ENCODE results near the gene CFAP54. TPM values are rescaled to one million over a fixed set of nuclear protein-coding genes. Genes with fewer than 3 reads are reported as not detected.
"Not testable (repeated sequence)": the region's sequence is repeated elsewhere in the genome, so short reads cannot be mapped to it uniquely, and the experiment has no call there.

CFAP54 gene
- total and polyA plus RNA-seq, 2 donors = 0.41 to 6.8 TPM

- H3K36me3 ChIP-seq (ENCODE audit: insufficient read depth) = no peaks in the 10 kb centered on the region
- H3K4me1 ChIP-seq (ENCODE audit: insufficient read depth) = no peaks in the 10 kb centered on the region
- no peak for DNase-seq (ENCODE audit: extremely low spot score)
- H3K27ac ChIP-seq (ENCODE audit: low read depth) = no peak overlapping the region
- no peak overlapping the region for H3K4me3 ChIP-seq (ENCODE audit: low read depth, low read length)
Measured at GRCh38 chr12:96493106-96493505, 3.7 kb downstream of the CFAP54 start.

GRCh38 chr12:96494154-96494553, 4.8 kb downstream of the CFAP54 start:
- H3K27ac ChIP-seq (ENCODE audit: low read depth); H3K4me3 ChIP-seq (ENCODE audit: low read depth, low read length); H3K36me3 ChIP-seq (ENCODE audit: insufficient read depth); DNase-seq (ENCODE audit: extremely low spot score); H3K4me1 ChIP-seq (ENCODE audit: insufficient read depth): not testable (repeated sequence)
- WGBS = 98% methylated on average over 6 of the region's 6 CpGs

GRCh38 chr12:96495155-96495554, 5.8 kb downstream of the CFAP54 start:
- Histone ChIP-seq H3K36me3 (ENCODE audit: insufficient read depth) (no peaks in the 10 kb centered on the region), H3K4me3 (ENCODE audit: low read depth, low read length) (no peak overlapping the region), H3K4me1 (ENCODE audit: insufficient read depth) (no peaks in the 10 kb centered on the region), H3K27ac (ENCODE audit: low read depth) (no peak overlapping the region)
- no peak for DNase-seq (ENCODE audit: extremely low spot score)
- 82% methylated on average over 11 of the region's 11 CpGs for WGBS

- Histone ChIP-seq H3K36me3 (ENCODE audit: insufficient read depth) (no peaks in the 10 kb centered on the region), H3K4me3 (ENCODE audit: low read depth, low read length) (no peak overlapping the region), H3K27ac (ENCODE audit: low read depth) (no peak overlapping the region), H3K4me1 (ENCODE audit: insufficient read depth) (no peaks in the 10 kb centered on the region)
- WGBS = 81% methylated on average over 2 of the region's 2 CpGs
- DNase-seq (ENCODE audit: extremely low spot score) = no peak
Measured at GRCh38 chr12:96495841-96496545, 6.6 kb downstream of the CFAP54 start.

GRCh38 chr12:96496944-96497343, 7.6 kb downstream of the CFAP54 start:
- H3K27ac ChIP-seq (ENCODE audit: low read depth) = no peak overlapping the region
- WGBS = 90% methylated on average over 1 of the region's 1 CpG
- no peak overlapping the region for H3K4me3 ChIP-seq (ENCODE audit: low read depth, low read length)
- no peaks in the 10 kb centered on the region for H3K4me1 ChIP-seq (ENCODE audit: insufficient read depth)
- DNase-seq (ENCODE audit: extremely low spot score) = no peak
- no peaks in the 10 kb centered on the region for H3K36me3 ChIP-seq (ENCODE audit: insufficient read depth)

GRCh38 chr12:96497855-96498254, 8.5 kb downstream of the CFAP54 start:
- Histone ChIP-seq H3K27ac (ENCODE audit: low read depth) (no peak overlapping the region), H3K4me3 (ENCODE audit: low read depth, low read length) (no peak overlapping the region), H3K36me3 (ENCODE audit: insufficient read depth) (no peaks in the 10 kb centered on the region), H3K4me1 (ENCODE audit: insufficient read depth) (no peaks in the 10 kb centered on the region)
- WGBS = 84% methylated on average over 2 of the region's 2 CpGs
- no peak for DNase-seq (ENCODE audit: extremely low spot score)

GRCh38 chr12:96500693-96501092, 11.3 kb downstream of the CFAP54 start:
- no peak for DNase-seq (ENCODE audit: extremely low spot score)
- Histone ChIP-seq H3K4me1 (ENCODE audit: insufficient read depth) (no peaks in the 10 kb centered on the region), H3K27ac (ENCODE audit: low read depth) (no peak overlapping the region), H3K36me3 (ENCODE audit: insufficient read depth) (no peaks in the 10 kb centered on the region), H3K4me3 (ENCODE audit: low read depth, low read length) (no peak overlapping the region)
- WGBS = 22% methylated on average over 3 of the region's 3 CpGs

- Histone ChIP-seq H3K36me3 (ENCODE audit: insufficient read depth) (no peaks in the 10 kb centered on the region), H3K4me1 (ENCODE audit: insufficient read depth) (no peaks in the 10 kb centered on the region), H3K4me3 (ENCODE audit: low read depth, low read length) (no peak overlapping the region), H3K27ac (ENCODE audit: low read depth) (no peak overlapping the region)
- 52% methylated on average over 5 of the region's 5 CpGs for WGBS
- DNase-seq (ENCODE audit: extremely low spot score) = no peak
Measured at GRCh38 chr12:96501133-96501761, 11.9 kb downstream of the CFAP54 start.

GRCh38 chr12:96501908-96502307, 12.5 kb downstream of the CFAP54 start:
- no peaks in the 10 kb centered on the region for H3K36me3 ChIP-seq (ENCODE audit: insufficient read depth)
- H3K4me1 ChIP-seq (ENCODE audit: insufficient read depth) = no peaks in the 10 kb centered on the region
- no peak overlapping the region for H3K4me3 ChIP-seq (ENCODE audit: low read depth, low read length)
- no peak overlapping the region for H3K27ac ChIP-seq (ENCODE audit: low read depth)
- DNase-seq (ENCODE audit: extremely low spot score) = no peak

- no peak for DNase-seq (ENCODE audit: extremely low spot score)
- H3K27ac ChIP-seq (ENCODE audit: low read depth) = no peak overlapping the region
- H3K4me1 ChIP-seq (ENCODE audit: insufficient read depth) = no peaks in the 10 kb centered on the region
- H3K36me3 ChIP-seq (ENCODE audit: insufficient read depth) = no peaks in the 10 kb centered on the region
- H3K4me3 ChIP-seq (ENCODE audit: low read depth, low read length) = no peak overlapping the region
Measured at GRCh38 chr12:96502477-96502876, 13.1 kb downstream of the CFAP54 start.

- H3K4me3 ChIP-seq (ENCODE audit: low read depth, low read length) = no peak overlapping the region
- WGBS = 89% methylated on average over 6 of the region's 6 CpGs
- no peaks in the 10 kb centered on the region for H3K36me3 ChIP-seq (ENCODE audit: insufficient read depth)
- DNase-seq (ENCODE audit: extremely low spot score) = no peak
- no peaks in the 10 kb centered on the region for H3K4me1 ChIP-seq (ENCODE audit: insufficient read depth)
- H3K27ac ChIP-seq (ENCODE audit: low read depth) = no peak overlapping the region
Measured at GRCh38 chr12:96502949-96503532, 13.7 kb downstream of the CFAP54 start.

GRCh38 chr12:96503976-96504375, 14.6 kb downstream of the CFAP54 start:
- no peak overlapping the region for H3K27ac ChIP-seq (ENCODE audit: low read depth)
- no peaks in the 10 kb centered on the region for H3K4me1 ChIP-seq (ENCODE audit: insufficient read depth)
- no peak overlapping the region for H3K4me3 ChIP-seq (ENCODE audit: low read depth, low read length)
- no peaks in the 10 kb centered on the region for H3K36me3 ChIP-seq (ENCODE audit: insufficient read depth)
- DNase-seq (ENCODE audit: extremely low spot score) = no peak

- no peak for DNase-seq (ENCODE audit: extremely low spot score)
- H3K4me3 ChIP-seq (ENCODE audit: low read depth, low read length) = no peak overlapping the region
- WGBS = 91% methylated on average over 1 of the region's 1 CpG
- no peaks in the 10 kb centered on the region for H3K4me1 ChIP-seq (ENCODE audit: insufficient read depth)
- H3K27ac ChIP-seq (ENCODE audit: low read depth) = no peak overlapping the region
- no peaks in the 10 kb centered on the region for H3K36me3 ChIP-seq (ENCODE audit: insufficient read depth)
Measured at GRCh38 chr12:96506776-96507175, 17.4 kb downstream of the CFAP54 start.

- no peaks in the 10 kb centered on the region for H3K36me3 ChIP-seq (ENCODE audit: insufficient read depth)
- H3K27ac ChIP-seq (ENCODE audit: low read depth) = no peak overlapping the region
- WGBS = 43% methylated on average over 3 of the region's 3 CpGs
- no peak for DNase-seq (ENCODE audit: extremely low spot score)
- no peak overlapping the region for H3K4me3 ChIP-seq (ENCODE audit: low read depth, low read length)
- no peaks in the 10 kb centered on the region for H3K4me1 ChIP-seq (ENCODE audit: insufficient read depth)
Measured at GRCh38 chr12:96510306-96510764, 21.0 kb downstream of the CFAP54 start.
